Vagina (tissue), 2 donors: ENCODE results near the gene TMEM87B. TPM values are rescaled to one million over a fixed set of nuclear protein-coding genes. Genes with fewer than 3 reads are reported as not detected.

Source experiments
- DNase-seq, 2 donors: peaks; one replicate each; pipeline ENCODE4 v3.0.0-alpha.2; 2017; ENCODE audit errors: extremely low spot score in 2 of 2
- H3K27ac ChIP-seq: fragments of 200-600 bp; sonication (generic); one replicate; pipeline ENCODE4 v1.5.1; 2019
- H3K27me3 ChIP-seq: fragments of 200-600 bp; sonication (generic); one replicate; pipeline ENCODE4 v1.5.1; 2019
- H3K36me3 ChIP-seq, 2 donors: fragments of 200-600 bp; sonication (generic); one replicate each; pipeline ENCODE4 v1.5.1; 2017 to 2019
- H3K4me1 ChIP-seq: fragments of 200-600 bp; sonication (generic); one replicate; pipeline ENCODE4 v1.5.1; 2019
- H3K4me3 ChIP-seq, 2 donors: fragments of 200-600 bp; sonication (generic); 1 replicate in 1 of 2; 2 replicates in 1 of 2; pipeline ENCODE4 v1.5.1; 2016 to 2019
- H3K9me3 ChIP-seq: fragments of 200-600 bp; sonication (generic); one replicate; pipeline ENCODE4 v1.5.1; 2019
- POLR2A ChIP-seq, 2 donors: fragments of 450-650 bp; IDR thresholded peaks; one replicate each; pipeline ENCODE4 v1.6.1; 2017; ENCODE audit warnings: antibody characterized with exemption in 2 of 2, mild to moderate bottlenecking in 2 of 2, moderate library complexity in 2 of 2
- POLR2AphosphoS5 ChIP-seq, 2 donors: sonication (generic); formaldehyde crosslinking; IDR thresholded peaks; one replicate each; pipeline ENCODE4 v1.9.0; 2017; ENCODE audit warnings: antibody characterized with exemption in 2 of 2, mild to moderate bottlenecking in 2 of 2, low read depth in 1 of 2; ENCODE audit not compliant: insufficient read depth in 1 of 2
- intact Hi-C: fragments of 100-400 bp; cut with DNase I; formaldehyde crosslinking; loops from one replicate; pipeline ENCODE4 v1.15.1; 2023
- total RNA-seq: library from RNA; depleted of rRNA; stranded (reverse); fragments of >200 nt; gene quantifications from one replicate; pipeline ENCODE4 v1.2.3, GENCODE V29; 2016
- TF ChIP-seq, protein P1 (sequence below), 3 experiments: fragments of 450-650 bp in 2 of 3; fragments of 200-600 bp in 1 of 3; sonication (generic) in 1 of 3; IDR thresholded peaks; one replicate each; pipeline ENCODE4 v1.5.1; 2017 to 2019; ENCODE audit warnings: antibody characterized with exemption in 3 of 3, mild to moderate bottlenecking in 2 of 3, moderate library complexity in 2 of 3

Gene TMEM87B
- total RNA-seq, 1 donor from 2014 or later, result 18.9 TPM

DNA sequence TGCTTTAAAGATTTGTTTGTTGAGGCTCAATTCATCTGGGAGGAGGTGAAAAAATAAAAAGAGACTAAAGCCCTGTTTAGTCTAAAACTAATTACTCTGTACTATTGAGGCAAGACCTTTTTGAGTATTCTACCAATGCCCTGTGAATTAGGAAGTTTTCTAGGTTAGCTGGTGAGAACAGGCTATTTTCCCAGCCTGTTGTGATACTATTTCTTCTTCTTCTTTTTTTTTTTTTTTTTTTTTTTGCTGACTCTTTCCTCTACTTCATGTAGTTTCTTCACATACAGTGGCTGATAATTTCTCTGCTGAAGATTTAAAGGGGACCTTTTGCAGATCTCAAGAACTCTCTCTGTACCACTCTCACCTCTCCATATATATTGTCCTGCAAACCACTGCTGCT, 8.8 kb upstream of the TMEM87B start:
- intact Hi-C loops, result no loop called here
- H3K27me3 ChIP-seq, result no peaks in the 10 kb centered on the region

DNA sequence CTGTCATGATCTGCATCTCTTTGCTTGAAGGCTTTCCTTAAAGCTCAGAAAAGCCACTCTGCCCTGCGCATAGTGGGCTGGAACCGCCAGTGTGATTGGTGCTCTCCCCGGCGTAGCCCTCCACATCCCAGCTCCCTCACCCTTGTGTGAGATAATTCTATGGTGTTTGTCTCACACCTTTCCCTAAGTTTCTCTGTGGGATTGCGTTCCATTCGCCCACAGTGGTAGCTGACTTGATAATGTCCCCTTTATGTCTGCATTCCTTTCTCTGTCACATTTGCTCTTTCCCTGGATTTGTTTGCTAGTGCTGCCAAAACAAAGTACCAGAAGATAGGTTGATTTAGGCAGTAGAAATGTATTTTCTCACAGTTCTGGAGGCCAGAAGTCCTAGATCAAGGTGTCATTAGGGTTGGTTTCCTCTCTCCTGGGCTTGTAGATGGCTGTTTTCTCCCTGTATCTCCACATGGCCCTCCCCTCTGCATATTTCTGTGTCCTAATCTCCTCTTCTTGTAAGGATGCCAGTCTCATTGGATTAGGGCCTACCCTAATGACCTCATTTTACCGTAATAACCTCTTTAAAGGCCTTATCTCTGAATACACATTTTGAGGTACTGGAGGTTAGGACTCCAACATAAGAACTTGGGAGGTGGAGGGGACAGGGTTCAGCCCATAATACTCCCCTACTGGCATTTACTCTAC, 7.4 kb upstream of the TMEM87B start:
- no peak overlapping the region for H3K27ac ChIP-seq
- H3K27me3 ChIP-seq, result no peaks in the 10 kb centered on the region
- no peak overlapping the region for H3K4me3 ChIP-seq
- no peaks in the 10 kb centered on the region for H3K36me3 ChIP-seq
- no peak for TF ChIP-seq POLR2A (IDR thresholded peaks at IDR 0.05)
- no peak for TF ChIP-seq POLR2AphosphoS5 (IDR thresholded peaks at IDR 0.05; ENCODE audit: insufficient read depth in 1 of 2, low read depth in 1 of 2)
- TF ChIP-seq, protein P1, sequence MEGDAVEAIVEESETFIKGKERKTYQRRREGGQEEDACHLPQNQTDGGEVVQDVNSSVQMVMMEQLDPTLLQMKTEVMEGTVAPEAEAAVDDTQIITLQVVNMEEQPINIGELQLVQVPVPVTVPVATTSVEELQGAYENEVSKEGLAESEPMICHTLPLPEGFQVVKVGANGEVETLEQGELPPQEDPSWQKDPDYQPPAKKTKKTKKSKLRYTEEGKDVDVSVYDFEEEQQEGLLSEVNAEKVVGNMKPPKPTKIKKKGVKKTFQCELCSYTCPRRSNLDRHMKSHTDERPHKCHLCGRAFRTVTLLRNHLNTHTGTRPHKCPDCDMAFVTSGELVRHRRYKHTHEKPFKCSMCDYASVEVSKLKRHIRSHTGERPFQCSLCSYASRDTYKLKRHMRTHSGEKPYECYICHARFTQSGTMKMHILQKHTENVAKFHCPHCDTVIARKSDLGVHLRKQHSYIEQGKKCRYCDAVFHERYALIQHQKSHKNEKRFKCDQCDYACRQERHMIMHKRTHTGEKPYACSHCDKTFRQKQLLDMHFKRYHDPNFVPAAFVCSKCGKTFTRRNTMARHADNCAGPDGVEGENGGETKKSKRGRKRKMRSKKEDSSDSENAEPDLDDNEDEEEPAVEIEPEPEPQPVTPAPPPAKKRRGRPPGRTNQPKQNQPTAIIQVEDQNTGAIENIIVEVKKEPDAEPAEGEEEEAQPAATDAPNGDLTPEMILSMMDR (IDR thresholded peaks at IDR 0.05), result no peak
- DNase-seq, result no peak
- peaks cover 6% of the 10 kb centered on the region for H3K9me3 ChIP-seq
- intact Hi-C loops, result no loop called here
- peaks cover 4% of the 10 kb centered on the region for H3K4me1 ChIP-seq

More for the DNA sequence above, 8.8 kb upstream of the TMEM87B start:
- H3K4me1 ChIP-seq, result peaks cover 4% of the 10 kb centered on the region
- H3K27ac ChIP-seq, result no peak overlapping the region
- H3K4me3 ChIP-seq, result no peak overlapping the region
- H3K9me3 ChIP-seq, result peaks cover 6% of the 10 kb centered on the region
- TF ChIP-seq POLR2AphosphoS5 (IDR thresholded peaks at IDR 0.05; ENCODE audit: insufficient read depth in 1 of 2, low read depth in 1 of 2), result no peak
- TF ChIP-seq, protein P1 (IDR thresholded peaks at IDR 0.05), result no peak
- no peak for TF ChIP-seq POLR2A (IDR thresholded peaks at IDR 0.05)
- no peaks in the 10 kb centered on the region for H3K36me3 ChIP-seq
- no peak for DNase-seq

DNA sequence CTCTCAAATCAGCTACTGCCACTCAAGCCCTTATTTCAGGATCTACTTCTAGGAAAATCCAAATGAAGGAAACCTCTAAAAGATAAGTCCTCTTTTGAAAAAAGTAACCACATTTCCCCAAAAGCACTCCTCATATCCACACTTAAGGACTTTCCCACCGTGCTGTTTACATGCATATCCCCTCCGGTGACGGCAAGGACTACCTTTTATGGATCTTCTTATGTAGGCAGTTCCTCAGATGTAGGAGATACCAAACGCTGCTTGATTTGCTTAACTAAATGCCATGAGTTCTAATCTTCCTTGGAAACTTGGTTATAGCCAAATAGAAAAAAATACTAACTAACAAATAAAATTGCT, 6.9 kb upstream of the TMEM87B start:
- DNase-seq, result no peak
- Histone ChIP-seq H3K4me1 (peaks cover 5% of the 10 kb centered on the region), H3K36me3 (no peaks in the 10 kb centered on the region), H3K27ac (no peak overlapping the region), H3K4me3 (no peak overlapping the region), H3K27me3 (no peaks in the 10 kb centered on the region), H3K9me3 (peaks cover 6% of the 10 kb centered on the region)
- intact Hi-C loops, result no loop called here
- TF ChIP-seq POLR2AphosphoS5 (IDR thresholded peaks at IDR 0.05; ENCODE audit: insufficient read depth in 1 of 2, low read depth in 1 of 2) (no peak), POLR2A (IDR thresholded peaks at IDR 0.05) (no peak)
- TF ChIP-seq, protein P1 (IDR thresholded peaks at IDR 0.05), result no peak

DNA sequence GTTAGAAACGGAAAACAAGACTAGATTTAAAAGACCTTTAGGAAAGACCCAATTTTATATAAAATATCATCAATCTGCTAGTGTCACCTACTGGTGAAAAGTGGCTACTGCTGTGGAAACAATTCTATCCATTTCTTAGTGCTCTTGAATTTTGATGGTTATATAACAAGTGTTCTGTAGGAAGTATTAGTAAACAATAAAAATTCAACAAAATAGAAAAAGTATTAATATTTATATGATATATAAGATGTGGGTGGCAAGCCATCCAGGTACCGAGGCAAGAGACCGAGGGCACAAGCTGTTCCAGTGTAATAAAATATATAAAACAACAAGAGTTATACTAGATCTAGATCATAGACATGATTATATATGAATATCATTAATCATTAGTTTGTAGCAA, 6.2 kb upstream of the TMEM87B start:
- intact Hi-C loops, result no loop called here
- Histone ChIP-seq H3K4me1 (peaks cover 12% of the 10 kb centered on the region), H3K9me3 (peaks cover 6% of the 10 kb centered on the region), H3K4me3 (no peak overlapping the region), H3K27me3 (no peaks in the 10 kb centered on the region), H3K36me3 (no peaks in the 10 kb centered on the region), H3K27ac (no peak overlapping the region)
- TF ChIP-seq, protein P1 (IDR thresholded peaks at IDR 0.05), result peak; percentile 72 to 85 (median 78)
- TF ChIP-seq POLR2A (IDR thresholded peaks at IDR 0.05) (no peak), POLR2AphosphoS5 (IDR thresholded peaks at IDR 0.05; ENCODE audit: insufficient read depth in 1 of 2, low read depth in 1 of 2) (peak in 1 of 2 donors; percentile 75)
- DNase-seq, result no peak

DNA sequence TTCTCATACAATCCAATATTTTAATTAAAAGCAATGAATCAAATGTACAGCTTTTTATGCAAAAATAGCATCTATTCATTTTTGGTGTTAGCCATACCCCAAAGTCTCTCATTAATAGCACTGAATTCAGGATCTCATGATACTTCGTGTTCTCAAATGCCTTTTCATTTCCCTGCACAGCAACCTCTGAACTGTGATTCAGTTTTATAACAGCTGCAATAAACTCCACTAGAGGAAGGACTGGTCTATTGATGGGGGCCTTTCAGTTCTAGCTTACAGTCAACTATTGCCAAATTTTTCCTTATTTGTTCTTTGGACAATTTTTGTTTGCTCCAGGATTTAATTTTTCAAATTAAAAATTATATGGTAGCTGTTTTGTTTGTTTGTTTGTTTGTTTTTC, 4.8 kb upstream of the TMEM87B start:
- Histone ChIP-seq H3K4me3 (no peak overlapping the region), H3K4me1 (peaks cover 13% of the 10 kb centered on the region), H3K27ac (no peak overlapping the region), H3K27me3 (no peaks in the 10 kb centered on the region), H3K9me3 (peaks cover 2% of the 10 kb centered on the region), H3K36me3 (no peaks in the 10 kb centered on the region)
- DNase-seq, result no peak
- TF ChIP-seq POLR2A (IDR thresholded peaks at IDR 0.05) (no peak), POLR2AphosphoS5 (IDR thresholded peaks at IDR 0.05; ENCODE audit: insufficient read depth in 1 of 2, low read depth in 1 of 2) (no peak)
- TF ChIP-seq, protein P1 (IDR thresholded peaks at IDR 0.05), result no peak
- intact Hi-C loops, result loop anchor here (5.0 kb wide), 1 partner anchor 153 kb away; the partner anchor contains the start of gene MERTK
